Small intestine (tissue), 7 donors: ENCODE measurements around the gene UBE2U. TPM values are rescaled to one million over a fixed set of nuclear protein-coding genes. Genes with fewer than 3 reads are reported as not detected.
"Not testable (repeated sequence)": the region's sequence is repeated elsewhere in the genome, so short reads cannot be mapped to it uniquely, and the experiment has no call there.

Source experiments
- DNase-seq, 2 donors: peaks; one replicate each; pipeline versions ENCODE4 v3.0.0 to v3.0.0-alpha.2; 2013
- FAIRE-seq: peaks from 2 replicates; lab custom pipeline; 2012; peaks lifted over from hg19 to GRCh38; lab: Jason Lieb, UNC
- H3K27ac ChIP-seq, 3 donors: one replicate each; pipeline ENCODE4 v1.5.1; 2013; ENCODE audit warnings: low read length in 2 of 3, mild to moderate bottlenecking in 2 of 3, control low read depth in 1 of 3, inconsistent platforms in 1 of 3, low read depth in 1 of 3, moderate library complexity in 1 of 3
- H3K27me3 ChIP-seq, 3 donors: one replicate each; pipeline ENCODE4 v1.6.1; 2013; ENCODE audit warnings: low read length in 3 of 3, inconsistent platforms in 1 of 3; ENCODE audit not compliant: control insufficient read depth in 3 of 3, insufficient read depth in 3 of 3
- H3K36me3 ChIP-seq, 3 donors: one replicate each; pipeline ENCODE4 v1.6.1; 2013; ENCODE audit warnings: low read length in 3 of 3, inconsistent platforms in 1 of 3, low read depth in 1 of 3, mild to moderate bottlenecking in 1 of 3, moderate library complexity in 1 of 3; ENCODE audit not compliant: control insufficient read depth in 3 of 3, insufficient read depth in 2 of 3
- H3K4me1 ChIP-seq, 3 donors: one replicate each; pipeline ENCODE4 v1.6.1; 2013; ENCODE audit warnings: low read length in 2 of 3, inconsistent platforms in 1 of 3, low read depth in 1 of 3, mild to moderate bottlenecking in 1 of 3, moderate library complexity in 1 of 3; ENCODE audit not compliant: control insufficient read depth in 3 of 3, insufficient read depth in 2 of 3
- H3K4me3 ChIP-seq, 3 donors: one replicate each; pipeline ENCODE4 v1.5.1; 2013; ENCODE audit warnings: low read length in 3 of 3, control low read depth in 1 of 3, inconsistent platforms in 1 of 3, low read depth in 1 of 3, mild to moderate bottlenecking in 1 of 3, moderate library complexity in 1 of 3
- H3K9me3 ChIP-seq, 2 donors: one replicate each; pipeline ENCODE4 v1.6.1; 2013; ENCODE audit warnings: low read depth in 1 of 2, low read length in 1 of 2; ENCODE audit not compliant: control insufficient read depth in 2 of 2, insufficient read depth in 1 of 2
- WGBS, 3 donors: extraction: QIAGEN DNeasy Blood & Tissue Kit; methylation state at CpG; one replicate each; pipeline ENCODE4 v1.1.7; 2013; 5-methylcytosine and 5-hydroxymethylcytosine counted together
- polyA plus RNA-seq, 4 donors: library from polyadenylated mRNA; stranded (reverse) in 3 of 4; unstranded in 1 of 4; fragments of 200-250 nt in 3 of 4; fragments of 120-200 nt in 1 of 4; gene quantifications; one replicate each; pipeline versions ENCODE4 v1.2.1 to v1.2.3, GENCODE V29; 2013
- donor health status: healthy with polysubstance abuse.
- donor health status: control.
- donor health status: control.
- donor health status: Bipolar disorder and iron deficiency.
- donor health status: healthy.

UBE2U gene
- polyA plus RNA-seq, 4 donors = not detected

GRCh38 chr1:64246294-64246917 lies 43.0 kb downstream of the UBE2U start:
- H3K9me3 ChIP-seq = no peaks in the 10 kb centered on the region
- H3K4me1 ChIP-seq = peaks cover 0 to 3% (median 0%) of the 10 kb centered on the region in 3 donors
- FAIRE-seq (peak; percentile 94), DNase-seq (peak; percentile 41 to 48)
- H3K4me3 ChIP-seq = no peak overlapping the region
- H3K27me3 ChIP-seq = no peaks in the 10 kb centered on the region
- H3K27ac ChIP-seq = no peak overlapping the region
- H3K36me3 ChIP-seq = no peaks in the 10 kb centered on the region
- WGBS, 3 donors = 15 to 22% (median 17%) methylated on average over 4 of the region's 4 CpGs

GRCh38 chr1:64248065-64248464 lies 44.6 kb downstream of the UBE2U start:
- no peak overlapping the region for H3K27ac ChIP-seq
- peaks cover 0 to 5% (median 0%) of the 10 kb centered on the region in 3 donors for H3K27me3 ChIP-seq
- peaks cover 0 to 5% of the 10 kb centered on the region in 2 donors for H3K9me3 ChIP-seq
- no peak for DNase-seq
- FAIRE-seq = no peak
- H3K36me3 ChIP-seq = no peaks in the 10 kb centered on the region
- no peak overlapping the region for H3K4me3 ChIP-seq
- peaks cover 0 to 3% (median 0%) of the 10 kb centered on the region in 3 donors for H3K4me1 ChIP-seq
- 59 to 74% (median 64%) methylated on average over 5 of the region's 5 CpGs for WGBS, 3 donors

- H3K27ac ChIP-seq, H3K4me1 ChIP-seq, DNase-seq, H3K4me3 ChIP-seq, H3K27me3 ChIP-seq, H3K9me3 ChIP-seq, FAIRE-seq, H3K36me3 ChIP-seq: not testable (repeated sequence)
- 76 to 86% (median 82%) methylated on average over 2 of the region's 2 CpGs for WGBS, 3 donors
Measured at GRCh38 chr1:64250472-64250871, 47.0 kb downstream of the UBE2U start.

GRCh38 chr1:64251971-64252370 lies 48.5 kb downstream of the UBE2U start:
- Histone ChIP-seq H3K36me3 (no peaks in the 10 kb centered on the region), H3K27me3 (peaks cover 0 to 5% (median 0%) of the 10 kb centered on the region in 3 donors), H3K4me3 (no peak overlapping the region), H3K4me1 (no peaks in the 10 kb centered on the region), H3K9me3 (peaks cover 0 to 7% of the 10 kb centered on the region in 2 donors), H3K27ac (no peak overlapping the region)
- FAIRE-seq (no peak), DNase-seq (no peak)
- 67 to 69% (median 69%) methylated on average over 3 of the region's 3 CpGs for WGBS, 3 donors

GRCh38 chr1:64257233-64257632 lies 53.8 kb downstream of the UBE2U start:
- FAIRE-seq, H3K27me3 ChIP-seq, H3K27ac ChIP-seq, H3K4me3 ChIP-seq, H3K4me1 ChIP-seq, DNase-seq, H3K36me3 ChIP-seq, H3K9me3 ChIP-seq: not testable (repeated sequence)
- 83 to 85% (median 84%) methylated on average over 2 of the region's 2 CpGs for WGBS, 3 donors

- not testable (repeated sequence) for H3K27me3 ChIP-seq, DNase-seq, H3K4me1 ChIP-seq, H3K9me3 ChIP-seq, H3K27ac ChIP-seq, H3K4me3 ChIP-seq, FAIRE-seq, H3K36me3 ChIP-seq
- 72 to 97% (median 74%) methylated on average over 2 of the region's 2 CpGs for WGBS, 3 donors
Measured at GRCh38 chr1:64258444-64258843, 55.0 kb downstream of the UBE2U start.

GRCh38 chr1:64263335-64263734 lies 59.9 kb downstream of the UBE2U start:
- peaks cover 0 to 3% (median 0%) of the 10 kb centered on the region in 3 donors for H3K27me3 ChIP-seq
- DNase-seq (no peak), FAIRE-seq (no peak)
- H3K36me3 ChIP-seq = no peaks in the 10 kb centered on the region
- H3K4me1 ChIP-seq = no peaks in the 10 kb centered on the region
- no peak overlapping the region for H3K27ac ChIP-seq
- WGBS, 3 donors = 81 to 92% (median 81%) methylated on average over 3 of the region's 3 CpGs
- H3K9me3 ChIP-seq = no peaks in the 10 kb centered on the region
- no peak overlapping the region for H3K4me3 ChIP-seq

GRCh38 chr1:64263856-64264255 lies 60.4 kb downstream of the UBE2U start:
- WGBS, 3 donors = 59 to 89% (median 88%) methylated on average over 2 of the region's 2 CpGs
- FAIRE-seq (no peak), DNase-seq (no peak)
- Histone ChIP-seq H3K27me3 (peaks cover 0 to 3% (median 0%) of the 10 kb centered on the region in 3 donors), H3K4me1 (no peaks in the 10 kb centered on the region), H3K36me3 (no peaks in the 10 kb centered on the region), H3K9me3 (no peaks in the 10 kb centered on the region), H3K4me3 (no peak overlapping the region), H3K27ac (no peak overlapping the region)

GRCh38 chr1:64265141-64265540 lies 61.7 kb downstream of the UBE2U start:
- Histone ChIP-seq H3K4me1 (no peaks in the 10 kb centered on the region), H3K36me3 (no peaks in the 10 kb centered on the region), H3K9me3 (no peaks in the 10 kb centered on the region), H3K27ac (no peak overlapping the region), H3K27me3 (no peaks in the 10 kb centered on the region), H3K4me3 (no peak overlapping the region)
- DNase-seq (no peak), FAIRE-seq (no peak)
- WGBS, 3 donors = 79 to 84% (median 79%) methylated on average over 2 of the region's 2 CpGs
